Dedifferentiated amniotic fluid mesenchymal stem cell (primary cell): ENCODE data around the gene MPC1.
"Not testable (repeated sequence)": the region's sequence is repeated elsewhere in the genome, so short reads cannot be mapped to it uniquely, and the experiment has no call there.

Experiments used
- DNase-seq: peaks from one replicate; pipeline ENCODE4 v3.0.0-alpha.2; 2016; ENCODE audit errors: extremely low spot score

Gene MPC1

DNA sequence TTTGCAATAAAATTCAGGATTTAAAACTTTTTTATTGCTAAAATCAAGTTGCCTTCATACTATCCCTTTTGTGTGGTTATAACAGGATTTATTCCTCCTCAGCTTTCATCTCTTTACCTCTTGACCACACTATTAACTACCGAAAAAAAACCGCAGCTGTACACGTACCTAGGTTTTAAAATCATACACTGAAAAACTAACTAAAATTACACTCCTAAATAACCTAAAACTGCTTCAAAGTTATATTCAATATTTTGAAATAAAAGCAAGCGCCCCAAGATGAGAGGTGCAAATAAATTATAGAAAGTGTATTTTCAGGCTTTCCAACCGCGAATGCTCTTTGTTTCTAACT is 1.4 kb downstream of the MPC1 start:
- no peak for DNase-seq

- DNase-seq, result no peak
Observed at GRCh38 chr6:166379800-166380199, 2.9 kb downstream of the MPC1 start.

GRCh38 chr6:166379103-166379586 is 3.6 kb downstream of the MPC1 start:
- no peak for DNase-seq

DNA sequence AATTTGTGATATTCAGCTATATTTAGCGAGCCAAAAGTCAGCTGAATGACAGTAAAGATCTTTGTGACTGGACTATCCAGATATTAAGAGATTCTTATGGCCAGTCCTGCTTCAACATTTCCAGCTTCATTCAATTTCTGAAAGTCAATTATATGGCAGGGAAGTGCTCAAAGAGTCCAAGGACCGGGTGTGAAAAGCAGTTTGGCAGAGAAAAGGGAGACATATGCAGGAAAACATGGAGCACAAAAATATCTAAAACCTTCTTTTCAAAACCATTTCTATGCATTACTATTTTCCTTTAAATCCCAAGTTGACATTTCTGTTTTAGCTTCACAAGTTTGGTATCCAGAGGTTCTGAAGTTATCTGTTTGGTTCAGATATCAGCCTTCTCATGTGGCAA is 5.0 kb downstream of the MPC1 start:
- DNase-seq, result no peak

GRCh38 chr6:166375013-166375412 is 7.7 kb downstream of the MPC1 start:
- peak; percentile 35 for DNase-seq

- DNase-seq, result no peak
Observed at GRCh38 chr6:166370489-166370888, 12.3 kb downstream of the MPC1 start.

DNA sequence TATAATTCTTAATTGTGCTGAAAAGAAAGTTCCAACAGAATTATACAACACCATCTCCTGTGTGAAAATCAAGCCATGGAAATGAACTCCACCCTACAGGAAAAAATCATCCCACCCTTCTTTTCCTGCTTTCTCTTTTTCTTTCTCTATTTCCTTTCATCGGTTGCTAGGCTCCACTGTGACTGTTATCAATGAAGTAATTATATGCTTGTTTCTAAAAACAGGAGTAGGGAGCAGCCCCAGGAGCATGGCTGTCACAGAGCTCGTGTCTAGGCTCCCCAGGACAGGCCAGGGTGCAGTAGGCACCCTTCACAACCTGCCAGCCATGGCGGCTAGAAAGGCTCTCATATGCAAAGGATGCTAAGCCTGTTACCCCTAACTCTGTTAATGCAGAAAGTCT is 13.0 kb downstream of the MPC1 start:
- no peak for DNase-seq

DNA sequence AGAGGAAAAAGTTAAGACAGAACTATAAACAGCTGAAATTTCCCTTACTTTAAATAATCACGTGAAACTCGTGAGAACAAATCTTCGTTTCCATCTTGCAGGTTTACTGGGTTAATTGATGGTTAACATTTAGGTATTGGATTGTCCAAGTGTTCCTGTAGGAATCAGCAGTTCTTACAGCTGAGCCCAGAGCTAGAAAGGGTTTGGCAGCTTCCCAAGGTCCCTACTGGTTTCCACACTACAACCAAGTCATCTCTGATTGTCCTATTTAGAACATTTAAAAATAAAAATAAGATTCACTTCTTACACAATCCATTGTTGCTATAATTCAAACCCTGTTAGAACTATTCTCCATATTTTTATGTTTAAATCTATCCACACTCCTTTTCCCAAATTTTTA is 15.8 kb downstream of the MPC1 start:
- DNase-seq, result no peak

- DNase-seq, result peak; percentile 34
Observed at GRCh38 chr6:166365806-166366205, 16.9 kb downstream of the MPC1 start.

GRCh38 chr6:166365221-166365620 is 17.5 kb downstream of the MPC1 start:
- peak; percentile 46 for DNase-seq

DNA sequence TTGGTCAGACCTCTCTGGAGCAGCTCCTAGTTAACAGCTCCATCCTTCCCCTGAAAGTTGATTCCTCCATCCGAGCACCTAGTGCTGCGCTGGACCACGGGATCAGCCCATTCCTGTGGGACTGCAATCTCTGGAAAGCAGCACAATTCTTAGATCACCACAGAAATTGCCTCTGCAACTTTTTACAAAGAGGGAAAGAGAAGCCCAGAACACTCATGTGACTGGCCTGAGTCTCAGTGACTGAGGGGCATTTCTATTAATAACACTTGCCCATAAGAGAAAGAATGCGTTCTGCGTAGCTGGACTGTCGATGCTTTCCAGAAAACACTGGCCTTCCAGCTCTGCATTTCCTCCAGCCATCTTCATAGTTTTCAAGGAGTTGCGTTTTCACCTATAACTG is 18.3 kb downstream of the MPC1 start:
- DNase-seq, result no peak

DNA sequence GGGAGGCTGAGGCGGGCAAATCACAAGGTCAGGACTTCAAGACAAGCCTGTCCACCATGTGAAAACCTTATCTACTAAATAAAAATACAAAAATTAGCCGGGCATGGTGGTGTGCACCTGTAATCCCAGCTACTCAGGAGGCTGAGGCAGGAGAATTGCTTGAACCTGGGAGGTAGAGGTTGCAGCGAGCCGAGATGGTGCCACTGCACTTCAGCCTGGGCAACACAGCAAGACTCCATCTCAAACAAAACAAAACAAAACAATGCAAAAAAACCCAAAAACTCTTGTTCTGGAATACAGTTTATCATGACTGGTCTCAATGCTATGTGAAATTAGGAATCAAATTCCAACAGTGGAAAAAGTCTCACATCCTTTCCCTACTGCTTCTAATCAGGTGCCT is 20.3 kb downstream of the MPC1 start:
- not testable (repeated sequence) for DNase-seq

GRCh38 chr6:166361077-166361429 is 21.7 kb downstream of the MPC1 start:
- no peak for DNase-seq

GRCh38 chr6:166360243-166361076 is 22.3 kb downstream of the MPC1 start:
- no peak for DNase-seq

DNA sequence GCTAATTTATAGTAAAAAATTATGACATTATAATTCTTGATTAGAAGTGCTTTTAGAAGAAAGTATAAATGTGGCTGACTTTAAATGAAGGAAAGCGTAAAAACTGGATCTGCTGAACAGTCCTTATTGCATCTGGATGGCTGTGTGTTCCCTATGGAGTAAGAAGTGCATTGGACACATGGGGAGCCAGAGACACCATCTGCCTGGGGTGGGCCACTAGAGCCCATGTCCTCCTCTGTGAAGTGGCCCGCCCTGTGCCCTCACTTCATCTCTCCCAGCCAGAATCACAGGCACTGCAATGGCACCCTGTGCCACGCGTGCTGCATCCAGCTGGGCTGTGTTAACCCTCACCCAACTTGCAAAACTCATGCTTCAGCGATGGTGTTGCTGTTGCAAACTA is 27.2 kb downstream of the MPC1 start:
- DNase-seq, result no peak

DNA sequence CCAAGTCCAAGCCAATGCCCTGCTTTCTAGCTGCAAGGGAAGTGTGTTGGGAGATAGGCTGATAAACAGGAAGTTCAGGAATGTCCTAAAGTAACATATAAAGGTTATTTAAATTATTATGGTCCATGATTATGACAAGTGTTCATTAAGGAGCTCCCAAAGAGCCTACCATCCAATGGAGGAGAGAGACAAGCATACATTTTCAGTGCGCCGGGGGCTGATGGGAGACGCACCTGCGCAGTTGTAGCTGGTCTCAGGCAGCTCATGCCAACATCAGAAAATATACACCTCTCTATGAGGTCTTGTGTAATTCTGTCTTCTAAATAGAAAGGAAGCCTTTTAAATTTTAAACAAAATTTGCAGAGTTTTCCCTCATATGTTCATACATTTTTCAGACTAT is 27.8 kb downstream of the MPC1 start:
- no peak for DNase-seq

- DNase-seq, result no peak
Observed at GRCh38 chr6:166354143-166354542, 28.6 kb downstream of the MPC1 start.

DNA sequence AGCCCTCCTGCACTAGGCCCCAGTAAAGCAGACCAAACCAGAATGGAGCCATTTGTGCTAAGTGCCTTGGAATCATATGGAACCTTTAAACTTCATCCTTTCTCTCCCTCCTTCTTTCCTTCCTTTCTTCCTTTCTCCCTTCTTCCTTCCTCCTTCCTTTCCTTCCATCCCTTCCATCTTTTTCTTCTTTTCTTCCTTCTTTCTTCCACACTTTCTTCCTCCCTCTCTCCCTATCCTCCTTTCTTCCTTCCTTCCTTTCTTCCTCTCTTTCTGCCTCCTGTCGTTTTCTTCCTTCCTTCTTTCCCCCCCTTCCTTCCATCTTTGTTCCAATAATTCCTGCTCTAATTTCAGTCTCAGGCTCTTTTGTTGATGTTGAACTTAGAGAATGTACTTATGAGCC is 29.2 kb downstream of the MPC1 start:
- DNase-seq, result no peak

DNA sequence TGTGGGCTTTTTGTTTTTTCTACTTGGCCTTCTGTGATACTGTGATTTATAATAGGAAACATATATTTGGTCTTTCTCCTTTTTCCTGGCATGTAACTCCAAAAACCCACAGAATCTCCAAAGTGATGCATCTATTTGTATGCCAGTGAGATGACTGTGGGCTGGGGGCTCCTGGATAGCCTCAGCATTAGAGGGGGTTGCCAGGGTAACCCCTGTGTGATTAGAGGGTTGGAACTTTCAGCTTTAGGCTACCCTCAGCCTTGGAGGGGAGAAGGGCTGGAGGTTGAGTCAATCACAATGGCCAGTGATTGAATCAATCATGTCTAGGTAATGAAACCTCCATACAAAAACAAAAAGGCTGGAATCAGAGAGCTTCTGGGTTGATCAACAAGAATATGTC is 29.8 kb downstream of the MPC1 start:
- no peak for DNase-seq

DNA sequence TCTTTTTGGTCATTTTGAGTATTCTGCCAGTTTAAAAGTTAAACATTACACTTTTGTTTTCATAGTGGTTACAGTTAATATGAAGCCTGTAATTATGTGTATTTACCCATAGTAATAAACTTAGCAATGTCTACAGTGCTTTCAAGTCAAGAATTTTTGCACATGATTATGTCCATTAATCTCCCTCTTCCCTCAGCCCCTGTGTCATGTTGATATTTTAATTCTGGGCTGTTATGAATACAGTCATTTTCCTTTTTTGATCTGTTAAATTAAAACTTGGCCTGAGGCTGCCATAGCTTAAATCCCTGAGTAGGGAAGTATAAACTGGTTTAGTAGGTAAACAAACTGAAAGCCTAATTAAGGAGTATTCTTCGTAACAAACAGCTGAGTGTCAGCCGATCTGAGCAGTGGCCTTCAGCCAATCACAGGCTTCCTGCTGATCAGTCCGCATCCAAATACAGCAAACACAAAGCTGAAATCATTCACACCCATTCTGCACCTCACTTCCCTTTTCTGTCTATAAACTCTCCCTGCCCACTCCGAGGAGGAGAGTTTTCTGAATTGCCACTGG is 30.9 kb downstream of the MPC1 start:
- DNase-seq, result no peak

DNA sequence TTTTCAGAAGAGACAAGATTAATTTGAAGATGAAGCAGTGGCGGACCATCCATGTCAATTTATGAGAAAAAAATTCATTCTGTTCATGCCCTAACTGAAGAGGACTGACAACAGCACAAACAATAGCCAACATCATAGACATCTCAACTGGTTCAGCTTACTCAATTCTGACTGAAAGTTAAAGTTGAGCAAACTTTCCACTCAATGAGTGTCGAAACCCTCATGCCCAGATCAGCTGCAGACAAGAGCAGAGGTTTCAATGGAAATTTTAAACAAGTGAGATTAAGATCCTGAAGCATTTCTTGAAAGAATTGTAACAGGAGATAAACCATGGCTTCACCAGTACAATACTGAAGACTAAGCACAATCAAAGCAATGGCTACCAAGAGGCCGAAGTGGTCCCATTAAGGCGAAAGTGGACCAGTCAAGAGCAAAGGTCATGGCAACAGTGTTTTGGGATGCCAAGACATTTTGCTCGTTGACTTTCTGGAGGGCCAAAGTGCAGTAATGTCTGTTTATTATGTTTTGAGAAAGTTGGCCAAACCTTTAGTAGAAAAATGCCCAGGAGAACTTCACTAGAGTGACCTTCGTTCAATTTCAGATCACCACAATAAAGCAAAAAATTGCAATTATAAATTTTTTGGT is 34.3 kb downstream of the MPC1 start:
- DNase-seq, result no peak

DNA sequence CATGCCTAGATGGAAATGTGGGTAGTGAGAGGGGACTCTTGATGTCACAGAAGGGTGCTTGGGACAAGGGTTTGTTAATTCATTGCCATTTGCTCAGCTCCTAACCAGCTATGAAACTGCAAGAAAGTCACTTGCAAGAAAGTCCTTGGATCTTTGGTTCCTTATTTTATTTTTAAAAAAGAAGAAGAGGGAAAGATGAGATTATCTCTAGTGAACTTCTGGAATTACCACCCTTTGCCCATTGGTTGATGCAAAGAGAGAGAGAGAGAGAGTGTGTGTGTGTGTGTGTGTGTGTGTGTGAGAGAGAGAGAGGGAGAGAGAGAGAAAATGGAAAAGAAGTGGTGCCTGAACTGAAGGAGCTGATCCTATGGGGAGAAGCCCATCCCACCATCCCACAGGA is 35.8 kb downstream of the MPC1 start:
- no peak for DNase-seq

DNA sequence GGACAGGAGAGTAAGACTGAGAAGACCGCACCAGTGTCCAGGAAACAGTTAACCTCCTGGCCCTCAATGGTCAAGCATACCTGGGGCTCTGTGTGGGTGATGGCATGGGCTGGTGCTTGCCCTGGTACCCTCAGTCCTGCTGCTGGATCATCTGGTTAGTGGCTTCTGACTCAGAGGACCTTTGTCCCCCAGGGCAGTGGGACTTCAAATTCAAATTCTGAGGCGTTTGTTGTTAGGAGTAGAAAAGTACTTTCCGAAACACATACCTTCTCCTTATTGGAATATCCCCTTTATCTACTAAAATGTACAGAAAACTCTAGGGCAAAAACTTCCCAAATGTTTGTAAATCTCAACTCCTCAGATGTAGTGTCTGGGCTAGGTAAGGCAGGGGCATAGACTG is 36.3 kb downstream of the MPC1 start:
- DNase-seq, result no peak
